NCI-H187 treated with DMSO at 0.1 percent for 48 hours (cell line): ENCODE data around the gene ERC2.

Experiments
- DNase-seq: peaks from one replicate; lab custom pipeline; 2025; lab: John Stamatoyannopoulos, UW

The ERC2 gene

GRCh38 chr3:55675478-55675877 lies 792.8 kb downstream of the ERC2 start:
- no peak for DNase-seq

GRCh38 chr3:55673764-55674163 lies 794.5 kb downstream of the ERC2 start:
- no peak for DNase-seq

GRCh38 chr3:55669133-55669532 lies 799.1 kb downstream of the ERC2 start:
- DNase-seq, result no peak

- DNase-seq, result no peak
Observed at GRCh38 chr3:55668359-55668758, 799.9 kb downstream of the ERC2 start.

- DNase-seq, result no peak
Observed at GRCh38 chr3:55664387-55664786, 803.9 kb downstream of the ERC2 start.

- no peak for DNase-seq
Observed at GRCh38 chr3:55662683-55663082, 805.6 kb downstream of the ERC2 start.

- DNase-seq, result no peak
Observed at GRCh38 chr3:55661571-55661970, 806.7 kb downstream of the ERC2 start.

GRCh38 chr3:55661141-55661540 lies 807.1 kb downstream of the ERC2 start:
- DNase-seq, result no peak

GRCh38 chr3:55660642-55661041 lies 807.6 kb downstream of the ERC2 start:
- no peak for DNase-seq

DNA sequence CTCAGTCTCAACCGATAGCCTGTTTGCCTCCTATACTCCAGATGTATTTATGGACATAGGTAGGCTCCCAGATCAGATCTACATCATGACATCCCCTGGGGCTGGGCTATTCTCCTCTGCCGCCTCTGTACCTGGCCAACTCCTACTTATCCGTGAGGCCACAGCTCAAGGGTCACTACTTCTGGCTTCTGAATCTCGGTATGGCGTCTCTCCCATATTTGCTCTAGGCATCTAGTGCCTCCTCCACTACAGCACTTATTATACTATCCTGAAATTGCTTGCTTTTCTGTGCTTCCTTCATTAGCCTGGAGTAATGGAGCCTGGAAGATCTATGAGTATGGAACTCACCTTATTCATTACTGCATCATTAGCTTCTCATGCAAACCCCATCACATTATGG lies 808.6 kb downstream of the ERC2 start:
- DNase-seq, result no peak

- no peak for DNase-seq
Observed at GRCh38 chr3:55658690-55659562, 809.3 kb downstream of the ERC2 start.

DNA sequence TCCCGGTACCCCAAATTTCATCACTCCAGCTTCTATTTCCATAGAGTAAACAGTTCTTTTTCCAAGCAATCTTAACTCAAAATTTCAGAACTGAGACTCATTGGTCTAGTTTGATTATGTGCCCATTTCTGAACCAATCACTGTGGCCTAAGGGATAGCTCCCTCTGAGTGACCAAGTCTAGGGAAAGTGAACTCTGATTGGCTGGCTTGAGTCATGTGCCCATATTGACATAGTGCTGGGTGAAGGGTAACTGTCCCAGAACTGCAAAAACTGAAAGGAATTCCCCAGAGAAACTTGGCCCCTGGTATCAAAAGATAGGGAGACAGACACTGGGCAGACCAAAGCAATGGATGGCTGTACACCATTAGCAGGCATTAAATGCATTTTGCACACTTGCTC lies 810.0 kb downstream of the ERC2 start:
- DNase-seq, result no peak

DNA sequence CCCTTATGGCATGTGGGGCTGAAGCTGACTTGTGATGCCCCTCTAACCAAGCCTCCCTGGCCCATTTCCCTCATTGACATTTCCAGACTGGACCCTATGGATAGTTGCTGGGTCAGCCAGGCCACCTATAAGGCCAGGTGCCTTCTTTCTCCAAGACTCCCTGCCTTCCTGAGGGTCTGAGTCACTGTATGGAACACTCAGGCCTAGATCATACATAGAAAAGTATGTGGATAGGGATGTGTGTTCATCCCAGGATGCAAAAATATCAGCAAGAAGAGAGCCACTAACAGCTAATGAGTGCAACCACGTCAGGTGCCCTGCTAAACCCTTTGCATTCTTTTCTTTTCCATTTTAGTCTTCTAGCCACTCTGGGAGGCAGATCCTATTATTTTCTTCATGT lies 812.7 kb downstream of the ERC2 start:
- DNase-seq, result no peak

DNA sequence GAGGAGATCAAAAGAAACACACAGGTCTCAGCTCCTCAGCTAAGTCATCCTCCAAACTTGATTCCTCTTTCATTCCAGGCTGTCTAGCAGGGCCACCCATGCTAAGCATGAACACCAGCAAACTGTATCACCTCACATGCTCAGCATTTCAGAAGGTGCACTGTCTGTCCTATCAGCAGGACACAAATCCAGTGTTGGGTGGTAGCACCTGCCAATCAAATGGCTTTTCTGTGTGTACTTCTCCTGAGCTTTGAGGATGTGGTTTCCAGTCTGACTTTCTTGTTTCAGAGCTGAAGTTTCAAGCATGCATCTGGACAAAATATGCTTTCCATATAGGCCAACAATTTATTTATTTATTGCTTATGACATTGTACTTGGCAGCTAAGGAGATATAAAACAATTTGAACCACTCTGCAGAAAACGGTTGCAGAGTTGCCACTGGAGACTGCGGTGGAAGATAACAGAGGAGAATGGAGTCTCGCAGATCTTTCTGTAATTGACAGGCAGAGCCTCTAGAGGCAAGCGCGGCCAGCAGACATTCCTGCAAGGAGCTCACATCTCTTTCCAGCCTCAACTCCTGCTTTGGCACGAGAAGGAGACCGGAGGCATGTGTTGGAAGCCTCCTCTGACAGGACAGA lies 814.0 kb downstream of the ERC2 start:
- DNase-seq, result no peak

- no peak for DNase-seq
Observed at GRCh38 chr3:55651011-55651410, 817.3 kb downstream of the ERC2 start.

- DNase-seq, result no peak
Observed at GRCh38 chr3:55650011-55650410, 818.3 kb downstream of the ERC2 start.

GRCh38 chr3:55649554-55649953 lies 818.7 kb downstream of the ERC2 start:
- DNase-seq, result no peak

DNA sequence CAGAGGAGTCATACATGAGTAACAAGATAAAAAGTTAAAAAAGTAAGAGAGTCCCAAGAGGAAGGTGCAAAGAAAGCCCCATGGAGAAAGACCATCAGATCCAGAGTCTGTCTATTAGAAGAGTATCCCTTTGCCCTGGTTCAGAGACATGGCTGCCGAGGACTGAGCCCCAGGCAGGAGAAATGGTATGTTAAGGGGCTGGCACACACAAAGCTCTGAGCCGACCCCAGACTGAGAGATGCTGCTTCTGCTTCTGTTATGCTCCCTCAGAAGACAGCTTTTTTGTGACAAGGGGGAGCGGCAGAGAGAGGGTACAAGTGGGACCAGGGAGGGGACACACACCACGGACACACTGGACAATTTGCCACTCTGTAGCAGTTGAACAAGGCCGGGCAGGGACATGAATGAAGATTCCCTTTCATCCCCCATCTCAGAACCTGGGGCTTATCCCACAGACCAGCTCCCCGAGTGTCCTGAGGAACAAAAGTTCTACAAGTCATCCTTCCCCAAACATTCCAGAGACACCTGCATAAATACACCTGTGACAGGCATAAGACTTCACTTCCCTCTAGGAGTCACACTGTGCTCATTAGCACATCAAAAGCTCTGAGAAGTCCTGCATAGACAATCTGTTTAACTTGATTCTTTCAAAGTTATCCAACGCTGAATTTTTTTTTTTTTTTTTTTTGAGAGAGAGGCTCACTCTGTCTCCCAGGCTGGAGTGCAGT lies 819.5 kb downstream of the ERC2 start:
- DNase-seq, result no peak

DNA sequence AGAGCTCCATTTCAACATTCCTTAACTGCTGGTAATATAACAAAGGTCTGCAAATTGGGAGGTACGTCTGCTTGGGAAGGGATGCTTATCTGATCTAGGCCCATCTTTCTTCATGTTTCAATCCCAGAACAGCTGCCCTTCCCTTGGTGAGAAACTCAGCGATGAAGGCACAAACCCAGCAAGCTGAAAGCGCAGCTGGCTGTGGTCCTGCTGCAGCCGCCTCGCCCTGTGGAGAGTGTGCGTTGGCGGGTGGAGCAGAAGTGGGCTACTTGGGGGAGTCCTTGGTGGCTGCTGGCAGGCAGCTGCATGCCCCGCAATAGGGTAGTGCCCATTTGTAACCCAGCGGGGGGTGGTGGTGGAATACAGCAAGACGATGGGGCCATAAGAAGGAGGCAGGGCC lies 820.6 kb downstream of the ERC2 start:
- no peak for DNase-seq

DNA sequence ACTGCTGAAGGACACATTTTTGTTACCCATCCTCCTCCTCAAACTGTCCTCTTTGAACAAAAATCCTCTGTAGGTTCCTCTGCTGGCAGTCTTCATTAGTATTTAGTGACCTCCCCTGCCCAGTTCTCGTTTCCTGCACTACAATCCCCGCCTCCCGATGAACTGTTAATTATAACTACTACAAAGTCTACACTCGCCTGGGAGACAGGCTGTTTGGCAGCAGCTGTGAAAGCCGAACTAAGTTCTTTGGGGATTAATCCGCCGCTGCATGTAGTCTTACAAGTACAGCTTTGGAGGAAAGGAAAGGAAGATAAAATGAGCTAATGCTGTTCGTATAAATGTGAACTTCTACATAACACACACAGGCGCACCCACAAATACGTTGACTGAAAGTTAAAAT lies 821.2 kb downstream of the ERC2 start:
- no peak for DNase-seq

- no peak for DNase-seq
Observed at GRCh38 chr3:55646121-55646520, 822.1 kb downstream of the ERC2 start.

GRCh38 chr3:55645422-55645821 lies 822.8 kb downstream of the ERC2 start:
- no peak for DNase-seq

DNA sequence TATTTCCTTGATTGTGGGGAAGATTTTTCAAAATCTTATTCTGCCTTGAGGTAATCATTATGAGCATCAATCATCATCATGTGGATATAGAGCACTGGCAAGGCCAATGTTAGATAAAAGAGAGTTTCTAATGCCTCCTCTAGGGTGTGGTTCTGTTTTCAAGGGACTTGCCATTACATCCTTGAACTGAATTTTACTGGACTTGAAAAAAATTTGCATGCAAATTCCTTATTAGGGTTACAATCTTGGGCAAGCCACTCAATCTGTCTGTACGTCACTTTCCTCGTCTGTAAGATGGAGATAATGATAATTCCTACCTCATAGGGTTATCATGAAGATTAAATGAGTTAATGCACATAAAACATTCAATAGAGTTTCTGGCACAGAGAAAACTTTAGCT lies 825.0 kb downstream of the ERC2 start:
- DNase-seq, result no peak
